GM21447 (cell line): ENCODE measurements around the gene TARDBP.
"Not testable (repeated sequence)": the region's sequence is repeated elsewhere in the genome, so short reads cannot be mapped to it uniquely, and the experiment has no call there.

ENCODE experiments used
- ATAC-seq: cut with Tn5 transposase; IDR thresholded peaks from one replicate; pipeline ENCODE4 v1.9.1; 2021; ENCODE audit not compliant: unreplicated experiment

TARDBP gene

GRCh38 chr1:11012260-11013159 is at the start of gene TARDBP:
Gene TARDBP, plus strand, starts transcription at chr1:11012654. Its CDS starts 1,074 bp downstream, at chr1:11013728.
- ATAC-seq = peak; percentile 86

GRCh38 chr1:10965546-10966226 is 46.8 kb upstream of the TARDBP start:
- ATAC-seq = no peak

GRCh38 chr1:10967090-10967489 is 45.4 kb upstream of the TARDBP start:
- no peak for ATAC-seq

GRCh38 chr1:10968411-10968826 is 44.0 kb upstream of the TARDBP start:
- no peak for ATAC-seq

- ATAC-seq = no peak
Observed at GRCh38 chr1:10969267-10969970, 43.0 kb upstream of the TARDBP start.

GRCh38 chr1:10969971-10970332 is 42.5 kb upstream of the TARDBP start:
- ATAC-seq = no peak

GRCh38 chr1:10973552-10973951 is 38.9 kb upstream of the TARDBP start:
- ATAC-seq = no peak

- ATAC-seq = no peak
Observed at GRCh38 chr1:10973956-10974881, 38.2 kb upstream of the TARDBP start.

- ATAC-seq = no peak
Observed at GRCh38 chr1:10975567-10976326, 36.7 kb upstream of the TARDBP start.

GRCh38 chr1:10978719-10979118 is 33.7 kb upstream of the TARDBP start:
- ATAC-seq = no peak

GRCh38 chr1:10979483-10979920 is 33.0 kb upstream of the TARDBP start:
- ATAC-seq = no peak

GRCh38 chr1:10980094-10980577 is 32.3 kb upstream of the TARDBP start:
- ATAC-seq = no peak

GRCh38 chr1:10980841-10981727 is 31.4 kb upstream of the TARDBP start:
- no peak for ATAC-seq

GRCh38 chr1:10986525-10986890 is 25.9 kb upstream of the TARDBP start:
- no peak for ATAC-seq

GRCh38 chr1:10987840-10988417 is 24.5 kb upstream of the TARDBP start:
- no peak for ATAC-seq

GRCh38 chr1:10989095-10989494 is 23.4 kb upstream of the TARDBP start:
- ATAC-seq = no peak

GRCh38 chr1:10989920-10990516 is 22.4 kb upstream of the TARDBP start:
- not testable (repeated sequence) for ATAC-seq

GRCh38 chr1:10990828-10991227 is 21.6 kb upstream of the TARDBP start:
- ATAC-seq = no peak
